Medulla oblongata (tissue), 1 donor: Measurements from ENCODE around the gene GFOD1.
A peak's percentile ranks its signal among the peaks of the same experiment; 100 is the strongest.
"Not testable (repeated sequence)": the region's sequence is repeated elsewhere in the genome, so short reads cannot be mapped to it uniquely, and the experiment has no call there.

Source experiments
- DNase-seq: peaks from one replicate; pipeline ENCODE4 v3.0.0-alpha.2; 2015; ENCODE audit errors: extremely low spot score

The GFOD1 gene

GRCh38 chr6:13407368-13407708, 80.1 kb downstream of the GFOD1 start:
- no peak for DNase-seq

GRCh38 chr6:13406781-13407180, 80.6 kb downstream of the GFOD1 start:
- DNase-seq, result peak; percentile 65

GRCh38 chr6:13405961-13406477, 81.4 kb downstream of the GFOD1 start:
- DNase-seq, result no peak

- DNase-seq, result no peak
These were observed 82.5 kb downstream of the GFOD1 start for GRCh38 chr6:13404892-13405254.

GRCh38 chr6:13404228-13404891, 83.0 kb downstream of the GFOD1 start:
- DNase-seq, result no peak

GRCh38 chr6:13402711-13403110, 84.7 kb downstream of the GFOD1 start:
- DNase-seq, result no peak

GRCh38 chr6:13400772-13401171, 86.6 kb downstream of the GFOD1 start:
- DNase-seq, result no peak

- no peak for DNase-seq
These were observed 88.9 kb downstream of the GFOD1 start for GRCh38 chr6:13398421-13398994.

GRCh38 chr6:13398069-13398381, 89.4 kb downstream of the GFOD1 start:
- no peak for DNase-seq

- no peak for DNase-seq
These were observed 89.9 kb downstream of the GFOD1 start for GRCh38 chr6:13397359-13398068.

GRCh38 chr6:13396241-13396792, 91.1 kb downstream of the GFOD1 start:
- DNase-seq, result no peak

GRCh38 chr6:13395272-13396237, 91.8 kb downstream of the GFOD1 start:
- peak; percentile 61 for DNase-seq

GRCh38 chr6:13392462-13392861, 94.9 kb downstream of the GFOD1 start:
- no peak for DNase-seq

- no peak for DNase-seq
These were observed 95.9 kb downstream of the GFOD1 start for GRCh38 chr6:13391537-13391936.

- no peak for DNase-seq
These were observed 96.7 kb downstream of the GFOD1 start for GRCh38 chr6:13390658-13391057.

- not testable (repeated sequence) for DNase-seq
These were observed 98.2 kb downstream of the GFOD1 start for GRCh38 chr6:13389237-13389636.

GRCh38 chr6:13388769-13389168, 98.6 kb downstream of the GFOD1 start:
- not testable (repeated sequence) for DNase-seq

GRCh38 chr6:13384966-13385365, 102.4 kb downstream of the GFOD1 start:
- DNase-seq, result no peak

GRCh38 chr6:13384506-13384905, 102.9 kb downstream of the GFOD1 start:
- DNase-seq, result no peak

GRCh38 chr6:13383328-13384163, 103.9 kb downstream of the GFOD1 start:
- no peak for DNase-seq

GRCh38 chr6:13380761-13381160, 106.6 kb downstream of the GFOD1 start:
- DNase-seq, result no peak
